GM12878 (cell line): ENCODE results near the gene SNED1. TPM values are rescaled to one million over a fixed set of nuclear protein-coding genes. Genes with fewer than 3 reads are reported as not detected.

Source experiments
- ATAC-seq: fragments of 200-7000 bp; cut with Tn5 transposase; 3 replicates; pipeline ENCODE4 v1.9.1; 2020; ENCODE audit warnings: mild to moderate bottlenecking, moderate library complexity
- BruUV-seq: library from RNA; stranded (reverse); fragments of 400-500 nt; replicated peaks from 2 replicates; lab custom pipeline; 2021; lab: Mats Ljungman, UMichigan
- CTCF ChIA-PET: fragments of 300-600 bp; sonication (Branson Sonifier 250); formaldehyde crosslinking; extraction: SDS; loops from one replicate; lab custom pipeline; 2021; ENCODE audit warnings: inconsistent platforms; lab: Yijun Ruan, JAX
- POLR2A ChIA-PET: fragments of 350-600 bp; formaldehyde crosslinking; extraction: SDS; loops from one replicate; lab custom pipeline; 2021; ENCODE audit warnings: inconsistent platforms; lab: Charles Lee
- RAD21 ChIA-PET: fragments of 300-600 bp; sonication (Branson Sonifier 250); formaldehyde crosslinking; loops from one replicate; lab custom pipeline; 2023; ENCODE audit warnings: antibody characterized with exemption; ENCODE audit not compliant: unreplicated experiment; lab: Charles Lee
- SMC1A ChIA-PET: fragments of 300-600 bp; sonication (Branson Sonifier 250); formaldehyde crosslinking; loops from one replicate; lab custom pipeline; 2023; ENCODE audit not compliant: unreplicated experiment, uncharacterized antibody; lab: Charles Lee
- DNase-seq: peaks from one replicate; pipeline ENCODE4 v3.0.0-alpha.2; 2011; ENCODE audit warnings: low read depth, low spot score
- FAIRE-seq: peaks from 3 replicates; lab custom pipeline; 2011; peaks lifted over from hg19 to GRCh38; lab: Jason Lieb, UNC
- H2AFZ ChIP-seq: 2 replicates; pipeline ENCODE4 v1.6.0; 2011; ENCODE audit warnings: low read depth, low read length, control low read depth; ENCODE audit not compliant: control insufficient read depth
- H3K27ac ChIP-seq: 2 replicates; pipeline ENCODE4 v1.5.1; 2011; ENCODE audit warnings: control low read depth; ENCODE audit not compliant: control insufficient read depth, insufficient read depth
- H3K27me3 ChIP-seq, 2 experiments: replicated peaks in 1 of 2; 2 replicates each; pipeline versions ENCODE4 v1.6.0 to v1.6.1; 2011; ENCODE audit warnings: low read length in 1 of 2; ENCODE audit not compliant: control insufficient read depth in 2 of 2, insufficient read depth in 2 of 2
- H3K36me3 ChIP-seq, 2 experiments: 2 replicates each; pipeline ENCODE4 v1.5.1; 2011; ENCODE audit warnings: low read length in 1 of 2; ENCODE audit not compliant: control insufficient read depth in 2 of 2, insufficient read depth in 2 of 2
- H3K4me1 ChIP-seq: 2 replicates; pipeline ENCODE4 v1.6.1; 2011; ENCODE audit warnings: mild to moderate bottlenecking, low read length, moderate library complexity, mixed read lengths; ENCODE audit not compliant: control insufficient read depth, insufficient read depth
- H3K4me2 ChIP-seq: 2 replicates; pipeline ENCODE4 v1.6.0; 2011; ENCODE audit warnings: control low read depth; ENCODE audit not compliant: control insufficient read depth, insufficient read depth
- H3K4me3 ChIP-seq: fragments of 200-600 bp; sonication (generic); 2 replicates; pipeline ENCODE4 v1.5.1; 2016
- H3K79me2 ChIP-seq: 2 replicates; pipeline ENCODE4 v1.6.0; 2011; ENCODE audit warnings: low read length; ENCODE audit not compliant: control insufficient read depth, insufficient read depth
- H3K9ac ChIP-seq: 2 replicates; pipeline ENCODE4 v1.8.0; 2011; ENCODE audit warnings: low read length, control low read depth, mixed read lengths; ENCODE audit not compliant: control insufficient read depth, insufficient read depth
- H3K9me3 ChIP-seq: replicated peaks from 3 replicates; pipeline ENCODE4 v1.5.1; 2011; ENCODE audit warnings: mild to moderate bottlenecking, low read length; ENCODE audit not compliant: control insufficient read depth, insufficient read depth
- H4K20me1 ChIP-seq: 2 replicates; pipeline ENCODE4 v1.6.0; 2011; ENCODE audit not compliant: control insufficient read depth, insufficient read depth
- CREB1 ChIP-seq: IDR thresholded peaks from 2 replicates; pipeline ENCODE4 v1.6.1; 2012; ENCODE audit warnings: low read depth, mild to moderate bottlenecking, inconsistent platforms
- FOXM1 ChIP-seq: IDR thresholded peaks from 2 replicates; pipeline ENCODE4 v1.6.1; 2012; ENCODE audit warnings: low read depth, mild to moderate bottlenecking, inconsistent platforms, low read length, moderate library complexity
- IKZF2 ChIP-seq, 2 experiments: fragments of 450-650 bp; IDR thresholded peaks; 2 replicates each; pipeline ENCODE4 v1.6.1; 2017; ENCODE audit warnings: mild to moderate bottlenecking in 2 of 2, moderate library complexity in 2 of 2
- MXI1 ChIP-seq: fragments of 150-350 bp; IDR thresholded peaks from 2 replicates; pipeline ENCODE4 v1.6.1; 2011; ENCODE audit warnings: low read depth, mild to moderate bottlenecking, inconsistent platforms, low read length, improper control_type of control experiment
- MYB ChIP-seq: fragments of 150-350 bp; IDR thresholded peaks from 2 replicates; pipeline ENCODE4 v1.6.1; 2014; ENCODE audit warnings: mild to moderate bottlenecking, low read depth, low read length, borderline replicate concordance
- NFXL1 ChIP-seq: fragments of 450-650 bp; IDR thresholded peaks from 2 replicates; pipeline ENCODE4 v1.6.1; 2017; ENCODE audit warnings: antibody characterized with exemption, mild to moderate bottlenecking, borderline replicate concordance
- RUNX3 ChIP-seq: IDR thresholded peaks from 2 replicates; pipeline ENCODE4 v1.6.1; 2012; ENCODE audit warnings: low read length, inconsistent platforms
- SIX5 ChIP-seq: IDR thresholded peaks from 2 replicates; pipeline ENCODE4 v1.6.1; 2011; ENCODE audit warnings: mild to moderate bottlenecking, low read depth, low read length, moderate library complexity; ENCODE audit not compliant: severe bottlenecking
- SUZ12 ChIP-seq: fragments of 200-600 bp; sonication (generic); IDR thresholded peaks from one replicate; pipeline ENCODE4 v1.6.1; 2018; ENCODE audit warnings: antibody characterized with exemption, mild to moderate bottlenecking; ENCODE audit not compliant: unreplicated experiment
- WRNIP1 ChIP-seq: IDR thresholded peaks from 2 replicates; pipeline ENCODE4 v1.6.1; 2011; ENCODE audit warnings: low read depth, low read length, improper control_type of control experiment, borderline replicate concordance
- YY1 ChIP-seq: IDR thresholded peaks from 2 replicates; pipeline ENCODE4 v1.6.1; 2011; ENCODE audit warnings: low read depth, mild to moderate bottlenecking, low read length
- ZNF207 ChIP-seq: fragments of 450-650 bp; IDR thresholded peaks from 2 replicates; pipeline ENCODE4 v1.6.1; 2014; ENCODE audit warnings: antibody characterized with exemption, mild to moderate bottlenecking, borderline replicate concordance
- WGBS: methylation state at CpG from one replicate; pipeline ENCODE4 v1.1.6; 2016; ENCODE audit warnings: low lambda C conversion rate; ENCODE audit not compliant: insufficient replicate concordance, insufficient coverage; ENCODE audit errors: missing lambda C conversion rate; 5-methylcytosine and 5-hydroxymethylcytosine counted together
- in situ Hi-C: fragments of 300-500 bp; cut with MboI; formaldehyde crosslinking; loops from 9 replicates; pipeline ENCODE4 v1.14.3; 2018; ENCODE audit warnings: mixed read lengths
- intact Hi-C: fragments of 100-400 bp; cut with micrococcal nuclease; formaldehyde crosslinking; loops from one replicate; pipeline ENCODE4 v1.14.2; 2022; ENCODE audit not compliant: unreplicated experiment
- polyA plus RNA-seq, 11 experiments: library from polyadenylated mRNA; depleted of rRNA in 4 of 11; unstranded in 6 of 11; stranded (reverse) in 5 of 11; fragments of >200 nt; fragmentation: Nextera tagmentation in 4 of 11; fragmentation: Illumina TruSeq in 1 of 11; extraction: Ambion mirVana in 4 of 11; extraction: Trizol in 1 of 11; gene quantifications; 1 replicate in 1 of 11; 2 replicates in 10 of 11; pipeline versions ENCODE4 v1.2.1 to v1.2.3, GENCODE V29; 2011 to 2016; ENCODE audit warnings: inconsistent platforms in 2 of 11, missing spikeins in 2 of 11, low read depth in 1 of 11
- total RNA-seq, 4 experiments: library from RNA; depleted of rRNA in 3 of 4; stranded (reverse); fragments of >200 nt in 3 of 4; fragmentation: Illumina TruSeq in 1 of 4; extraction: Trizol in 1 of 4; gene quantifications; 2 replicates each; pipeline versions ENCODE4 v1.2.1 to v1.2.3, GENCODE V29; 2013 to 2021

The SNED1 gene
- total and polyA plus RNA-seq, 10 of the 15 experiments (the other 5 are each of a cell fraction or from before 2014, with no cell fraction given), result 0.05 to 8.4 (median 3.0) TPM

DNA sequence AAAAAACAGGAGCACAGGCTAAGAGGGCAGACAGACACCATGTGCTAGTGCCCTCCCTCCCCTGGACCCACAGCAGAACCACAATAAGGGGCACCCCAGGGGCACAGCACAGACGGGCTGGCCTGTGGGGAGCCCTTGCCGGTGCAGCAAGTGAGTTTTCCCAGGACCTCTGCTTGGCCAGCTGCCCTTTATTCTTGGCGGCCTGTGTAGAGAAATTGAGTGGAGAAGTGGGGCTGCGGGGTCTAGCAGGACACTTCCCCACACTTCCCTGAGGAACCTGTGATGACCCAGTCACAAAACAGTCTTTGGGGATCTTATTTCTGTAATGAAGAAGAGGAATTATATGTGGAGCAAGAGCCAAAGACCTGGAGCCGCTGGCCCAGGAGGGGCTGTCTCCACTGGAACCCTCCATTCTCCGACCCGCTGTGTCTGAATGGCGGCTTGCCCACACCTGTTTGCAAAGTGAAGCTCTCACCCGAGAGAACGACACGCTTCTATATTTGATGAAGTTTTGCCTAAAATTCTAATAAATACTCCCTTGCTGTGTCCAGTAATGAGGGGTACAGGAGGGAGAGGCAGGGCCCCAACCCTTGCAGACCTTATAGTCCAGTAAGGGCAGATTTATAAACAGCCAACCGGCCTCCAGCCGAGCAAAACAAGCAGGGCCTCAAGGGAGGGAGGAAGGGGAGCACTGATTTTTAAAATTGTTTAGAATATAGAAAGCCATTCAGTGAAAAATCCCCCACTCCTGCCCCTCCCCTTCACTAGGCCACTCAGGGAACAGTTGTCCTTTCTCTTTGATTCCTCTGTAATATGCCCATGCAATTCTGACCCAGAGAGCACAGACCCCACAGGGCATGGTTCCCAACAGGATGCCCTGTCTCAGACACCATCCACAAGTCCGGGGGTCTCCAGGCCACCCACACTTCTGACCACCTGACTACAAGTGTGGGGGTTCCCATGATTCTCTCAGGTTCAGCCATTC, 44.7 kb upstream of the SNED1 start:
- ChIA-PET POLR2A (no interaction called here), RAD21 (no interaction called here), CTCF (no interaction called here), SMC1A (no interaction called here)
- H3K27ac ChIP-seq, result no peak overlapping the region
- 29% methylated on average over 14 of the region's 14 CpGs for WGBS
- TF ChIP-seq MXI1 (no peak), SIX5 (no peak), WRNIP1 (no peak), YY1 (no peak), IKZF2 (IDR thresholded peaks at IDR 0.05) (no peak), CREB1 (no peak), NFXL1 (no peak), RUNX3 (no peak), MYB (no peak), FOXM1 (no peak), SUZ12 (no peak), ZNF207 (no peak)
- H3K4me3 ChIP-seq, result no peak overlapping the region
- no peaks in the 10 kb centered on the region for H3K36me3 ChIP-seq
- in situ Hi-C loops (no loop called here), intact Hi-C loops (no loop called here)
- no peak overlapping the region for H2AFZ ChIP-seq
- no peaks in the 10 kb centered on the region for H4K20me1 ChIP-seq
- H3K9me3 ChIP-seq, result no peaks in the 10 kb centered on the region
- no peak overlapping the region for H3K4me2 ChIP-seq
- H3K79me2 ChIP-seq, result no peaks in the 10 kb centered on the region
- H3K4me1 ChIP-seq, result no peaks in the 10 kb centered on the region
- no peak overlapping the region for H3K9ac ChIP-seq
- ATAC-seq (no peak), DNase-seq (no peak), FAIRE-seq (no peak)
- peaks cover 0 to 1% of the 10 kb centered on the region in 2 experiments; a peak in 2 of 4 replicates for H3K27me3 ChIP-seq
- BruUV-seq, result no TSS peak
